HG03460 (cell line): Measurements from ENCODE around the gene SULT4A1.

Experiments
- ATAC-seq: cut with Tn5 transposase; IDR thresholded peaks from one replicate; pipeline ENCODE4 v1.9.1; 2021; ENCODE audit not compliant: unreplicated experiment

SULT4A1 gene

GRCh38 chr22:43828998-43829782 is 33.1 kb downstream of the SULT4A1 start:
- no peak for ATAC-seq

GRCh38 chr22:43828725-43828997 is 33.7 kb downstream of the SULT4A1 start:
- ATAC-seq = no peak

DNA sequence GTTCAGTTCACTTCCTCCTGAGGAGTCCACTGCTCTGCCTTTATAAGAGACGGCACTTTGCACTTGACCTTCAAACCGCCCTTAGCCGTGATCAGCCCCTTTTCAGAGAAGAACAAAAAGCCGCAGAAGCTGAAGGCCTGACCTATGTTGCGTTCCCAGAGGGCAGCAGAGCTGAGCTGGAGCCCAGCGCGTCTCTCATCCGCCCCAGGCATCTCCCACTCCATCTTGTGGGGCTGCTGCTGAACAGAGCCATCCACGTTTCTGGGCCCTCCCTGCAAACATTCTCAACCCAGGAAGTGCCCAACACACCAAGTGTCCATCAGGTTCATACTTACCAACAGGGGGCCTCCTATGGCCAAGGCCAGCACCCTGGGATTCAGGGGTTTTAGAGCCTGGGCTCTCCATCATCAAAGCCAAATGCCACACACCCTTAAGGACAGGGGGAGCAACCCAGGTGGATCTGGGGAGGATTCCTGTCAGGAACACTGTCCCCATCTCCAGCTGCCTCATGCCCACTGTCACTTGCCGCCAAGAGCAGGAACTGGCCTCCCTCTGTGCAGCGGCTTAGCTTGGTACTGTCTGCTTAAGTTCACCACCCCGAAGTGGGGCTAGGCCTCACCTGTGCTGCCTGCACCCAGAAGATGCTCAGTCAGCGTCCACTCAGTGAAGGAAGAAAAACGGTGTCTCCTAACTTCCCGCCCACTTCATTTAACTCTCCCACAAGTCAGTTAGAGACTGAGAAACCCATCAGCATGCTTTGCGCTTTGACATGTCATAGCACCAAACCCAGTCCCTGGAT is 34.2 kb downstream of the SULT4A1 start:
- ATAC-seq = no peak

DNA sequence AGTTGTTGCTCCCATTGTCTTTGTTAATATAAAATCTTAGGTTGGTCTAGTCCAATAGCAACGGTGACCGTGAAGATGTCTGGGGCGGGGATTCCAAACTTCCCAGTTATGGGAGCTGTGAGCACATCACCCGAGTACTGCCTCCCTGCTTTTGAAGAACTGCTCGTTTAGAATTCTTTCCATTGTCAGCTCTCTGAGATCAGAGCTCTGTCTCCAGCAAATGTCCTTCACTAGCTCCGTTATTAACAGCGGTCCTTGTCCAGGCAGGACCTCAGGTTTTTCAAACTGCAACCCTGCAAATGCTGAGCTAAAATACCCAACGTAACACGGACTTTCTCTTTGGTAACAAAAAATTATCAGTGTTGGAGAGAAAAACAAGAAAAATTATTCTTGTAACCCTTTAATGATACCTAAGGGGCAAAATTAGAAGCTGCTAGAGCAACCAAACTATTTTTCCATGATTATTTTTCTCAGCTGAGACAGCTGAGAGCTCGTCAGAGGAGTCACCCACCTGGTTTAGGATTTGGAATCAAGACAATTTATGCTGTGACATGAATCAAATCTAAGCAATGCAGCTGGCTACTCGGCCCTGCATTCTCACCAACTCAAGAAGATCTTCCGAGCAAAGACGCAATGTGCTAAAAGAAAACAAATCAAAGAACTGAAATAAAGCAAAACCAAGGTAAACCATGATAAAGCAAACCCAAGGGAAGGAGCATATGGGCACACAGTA is 35.1 kb downstream of the SULT4A1 start:
- ATAC-seq = no peak

DNA sequence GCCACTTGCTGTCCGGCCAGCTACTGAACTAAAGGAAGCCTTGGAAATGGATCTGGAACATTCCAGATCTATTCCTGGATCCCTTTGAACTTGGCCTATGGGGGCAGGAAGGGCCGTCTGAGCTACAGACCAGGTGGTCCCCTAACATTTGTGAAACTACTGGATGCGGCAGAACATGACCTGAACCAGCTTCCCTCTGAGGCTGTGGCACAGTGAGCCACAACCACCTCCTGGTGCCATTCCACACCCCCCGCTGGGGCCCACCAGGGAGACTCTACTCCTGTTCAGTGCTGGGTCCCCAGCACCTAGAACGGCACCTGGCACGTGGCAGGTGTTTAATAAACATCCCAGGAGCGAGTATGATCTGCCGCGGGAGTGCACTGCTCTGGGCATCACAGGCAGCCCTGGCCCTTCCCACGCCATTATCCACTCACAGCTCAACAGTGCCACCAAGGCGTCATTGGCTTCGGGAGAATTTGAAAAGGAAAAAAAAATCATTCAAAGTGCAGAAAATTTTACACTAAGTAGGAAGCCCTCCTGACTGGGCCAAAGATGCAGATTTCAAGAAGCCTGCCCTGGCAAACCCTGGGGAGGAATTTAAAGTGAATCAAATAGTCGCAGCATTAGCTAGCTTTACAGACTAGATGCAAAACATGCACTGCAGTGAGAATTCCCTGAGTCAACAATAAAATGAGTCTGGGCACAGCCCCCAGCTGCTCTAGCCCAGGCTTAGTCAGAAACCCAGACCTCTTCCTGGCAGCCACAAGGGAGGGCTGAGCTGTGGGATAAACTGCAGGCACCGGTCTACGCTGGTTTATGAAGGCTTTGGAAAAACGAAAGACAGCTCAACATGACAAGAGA is 35.9 kb downstream of the SULT4A1 start:
- no peak for ATAC-seq

- no peak for ATAC-seq
These were observed 36.7 kb downstream of the SULT4A1 start for GRCh38 chr22:43825651-43826050.

GRCh38 chr22:43824724-43825420 is 37.4 kb downstream of the SULT4A1 start:
- ATAC-seq = no peak

GRCh38 chr22:43823911-43824665 is 38.2 kb downstream of the SULT4A1 start:
- no peak for ATAC-seq

GRCh38 chr22:43823353-43823908 is 38.9 kb downstream of the SULT4A1 start:
- ATAC-seq = no peak

GRCh38 chr22:43821606-43822425 is 40.5 kb downstream of the SULT4A1 start:
- no peak for ATAC-seq

DNA sequence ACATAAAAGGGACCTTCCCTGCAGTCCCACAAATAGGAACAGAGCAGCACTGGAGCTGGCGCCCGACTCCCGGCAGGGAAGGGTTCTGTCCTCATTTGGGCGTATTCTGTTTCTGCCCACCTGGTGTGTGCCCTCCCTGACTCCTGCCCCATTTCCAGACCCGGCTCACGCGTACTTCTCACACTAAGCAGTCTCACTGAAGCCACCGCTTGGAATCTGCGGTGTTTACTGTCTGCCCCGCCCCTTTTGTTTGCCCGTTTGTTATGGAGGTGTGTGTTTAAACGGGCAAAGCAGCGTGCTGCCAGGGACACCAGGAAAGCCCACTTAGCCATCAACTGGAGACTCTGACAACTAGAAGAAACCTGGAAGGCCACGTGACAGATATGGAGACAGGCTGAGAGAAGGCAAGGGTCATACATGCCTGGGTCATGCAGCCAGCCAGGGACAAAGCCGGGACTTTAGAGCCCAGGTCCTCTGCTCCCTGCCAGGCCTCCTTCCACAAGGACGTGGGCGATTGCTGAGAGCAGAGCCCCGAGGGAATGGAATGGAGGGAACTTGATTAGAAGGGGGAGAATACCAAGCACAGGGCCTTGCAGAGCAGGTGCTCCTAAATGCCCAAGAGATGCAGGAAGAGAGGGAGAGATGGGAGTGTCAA is 41.5 kb downstream of the SULT4A1 start:
- ATAC-seq = no peak

DNA sequence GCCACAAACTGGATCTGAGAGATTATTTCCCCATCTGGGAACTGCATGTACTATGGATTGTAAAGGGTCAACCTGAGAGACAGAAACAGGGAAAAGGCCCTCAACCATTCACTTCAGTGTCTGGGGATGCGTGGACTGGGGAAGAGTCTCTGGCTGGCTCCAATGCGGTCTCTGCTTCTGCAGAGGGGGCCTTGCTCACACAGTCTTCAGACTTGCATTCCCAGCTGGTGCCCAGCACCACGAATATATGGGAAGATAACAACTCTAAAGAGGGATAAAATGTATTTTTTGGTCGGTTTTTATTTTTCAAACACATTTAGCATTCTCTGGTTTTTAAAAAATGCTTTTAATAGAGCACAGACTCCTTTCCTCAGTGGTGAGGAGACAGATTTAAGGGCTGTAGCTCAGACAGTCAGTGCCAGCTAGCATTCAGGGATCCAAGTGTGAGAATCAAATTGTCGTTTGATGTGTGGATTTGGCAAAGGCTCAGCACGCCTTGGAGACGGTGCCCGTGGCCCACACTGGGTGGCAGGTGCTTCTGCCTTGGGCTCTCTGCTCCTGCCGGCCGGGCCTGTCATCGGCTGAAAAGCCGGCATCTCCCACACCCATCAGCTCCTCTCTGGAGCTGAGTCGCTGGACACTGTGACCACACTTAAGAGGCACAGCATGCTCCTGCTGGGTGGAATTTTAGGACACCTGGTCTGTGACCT is 42.2 kb downstream of the SULT4A1 start:
- ATAC-seq = no peak

DNA sequence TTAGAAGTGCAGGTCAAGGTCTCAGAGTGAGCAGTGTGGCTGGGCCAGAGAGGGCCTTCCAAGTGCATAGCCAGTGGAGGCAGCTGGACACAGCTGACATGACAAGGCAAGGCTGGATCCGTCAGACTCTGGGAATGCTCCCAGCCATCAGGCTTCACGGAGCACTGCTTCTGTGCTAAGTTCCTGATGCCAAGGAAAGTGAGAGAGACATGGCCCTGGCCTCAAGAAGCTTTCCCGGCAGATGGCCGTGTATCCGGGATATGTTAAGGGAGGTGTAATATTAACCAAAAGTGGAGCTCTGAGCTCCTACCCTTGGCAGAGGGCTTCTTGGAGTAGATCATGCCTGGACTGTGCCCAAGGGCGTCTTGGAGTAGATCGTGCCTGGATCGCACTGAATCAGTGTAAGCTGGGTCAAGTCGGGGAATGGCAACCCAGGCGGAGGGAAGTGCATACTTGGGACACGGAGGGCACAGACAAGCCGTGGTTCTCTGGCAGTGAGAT is 42.8 kb downstream of the SULT4A1 start:
- ATAC-seq = no peak

GRCh38 chr22:43818981-43819380 is 43.3 kb downstream of the SULT4A1 start:
- ATAC-seq = no peak

DNA sequence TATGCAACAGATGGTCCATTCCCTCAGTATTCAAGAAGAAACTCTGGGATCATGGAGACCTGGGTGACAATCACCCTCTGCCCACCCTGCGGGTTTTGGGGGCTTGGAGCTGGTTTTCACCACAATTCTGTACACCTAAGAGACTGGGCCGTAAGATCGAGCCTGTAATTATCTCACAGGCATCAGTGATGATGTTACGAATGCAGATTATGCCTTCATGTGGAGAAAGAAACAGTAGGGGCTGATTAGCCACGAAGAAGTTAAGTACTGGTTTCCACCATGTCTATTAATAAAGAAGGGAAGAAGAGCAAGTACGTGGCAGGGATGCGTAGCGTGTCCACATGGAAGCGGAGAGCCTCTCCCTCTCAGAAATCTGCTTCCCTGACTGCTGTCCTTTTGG is 44.9 kb downstream of the SULT4A1 start:
- no peak for ATAC-seq

DNA sequence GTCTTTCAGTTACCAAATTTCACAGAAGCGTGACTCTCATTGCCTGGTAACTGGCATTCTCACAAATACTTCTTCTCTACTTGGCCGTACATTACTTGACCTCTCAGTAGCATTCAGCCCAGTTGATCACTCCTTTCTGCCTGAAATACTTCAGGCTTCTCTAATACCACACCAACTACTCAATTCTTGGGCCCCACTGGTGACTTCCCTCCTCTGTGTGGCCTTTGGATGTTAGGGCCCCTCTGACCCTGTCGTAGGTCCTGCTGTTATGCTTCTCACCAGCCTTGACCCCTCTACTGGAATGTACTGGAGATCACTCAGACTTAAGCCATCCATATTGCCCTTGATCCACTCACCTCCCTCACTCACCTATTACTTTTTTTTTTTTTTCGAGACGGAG is 48.0 kb downstream of the SULT4A1 start:
- no peak for ATAC-seq

DNA sequence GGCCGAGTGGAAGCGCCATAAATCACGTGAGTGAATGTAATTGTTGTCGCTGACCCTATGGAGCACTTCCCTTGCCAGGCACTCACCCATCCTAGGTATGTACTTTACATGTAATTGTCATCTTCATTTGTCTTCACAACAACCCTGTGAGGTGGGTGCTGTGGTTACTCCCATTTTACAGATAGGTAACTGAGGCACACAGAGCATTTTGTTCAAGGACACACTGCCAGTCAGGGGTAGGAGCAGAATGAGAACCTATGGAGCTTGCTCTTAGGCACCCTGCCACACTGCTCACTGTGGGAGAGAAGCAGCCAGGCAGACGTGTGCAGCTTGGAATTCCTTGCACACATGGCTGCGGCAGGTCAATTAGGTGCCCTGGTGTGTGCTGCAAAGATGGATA is 49.4 kb downstream of the SULT4A1 start:
- ATAC-seq = no peak
